Stimulated activated CD8-positive, alpha-beta memory T cell treated with anti-CD3 and anti-CD28 coated beads, Interleukin-7, amount 100 ng/mL, for 24 hours (primary cell): ENCODE measurements around the gene STX10.

Experiments used
- DNase-seq: peaks from one replicate; pipeline ENCODE4 v3.0.0-alpha.2; 2020; ENCODE audit warnings: low read depth

STX10 gene

GRCh38 chr19:13139633-13140311, 10.4 kb downstream of the STX10 start:
- DNase-seq = no peak

DNA sequence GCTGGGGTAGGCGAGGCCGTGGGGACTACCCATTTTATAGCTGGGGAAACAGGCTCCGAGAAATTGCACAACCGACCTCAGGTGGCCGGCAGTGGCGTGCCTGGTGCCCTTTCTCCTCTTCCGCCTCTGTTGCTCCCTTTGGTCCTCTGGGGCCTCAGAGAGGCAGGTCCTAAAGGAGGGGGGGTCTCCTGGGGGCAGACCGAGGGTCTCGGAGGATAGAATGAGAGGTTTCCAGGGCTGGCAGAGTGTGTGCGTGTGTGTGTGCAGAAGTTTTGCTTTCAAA, 11.3 kb downstream of the STX10 start:
- DNase-seq = no peak

DNA sequence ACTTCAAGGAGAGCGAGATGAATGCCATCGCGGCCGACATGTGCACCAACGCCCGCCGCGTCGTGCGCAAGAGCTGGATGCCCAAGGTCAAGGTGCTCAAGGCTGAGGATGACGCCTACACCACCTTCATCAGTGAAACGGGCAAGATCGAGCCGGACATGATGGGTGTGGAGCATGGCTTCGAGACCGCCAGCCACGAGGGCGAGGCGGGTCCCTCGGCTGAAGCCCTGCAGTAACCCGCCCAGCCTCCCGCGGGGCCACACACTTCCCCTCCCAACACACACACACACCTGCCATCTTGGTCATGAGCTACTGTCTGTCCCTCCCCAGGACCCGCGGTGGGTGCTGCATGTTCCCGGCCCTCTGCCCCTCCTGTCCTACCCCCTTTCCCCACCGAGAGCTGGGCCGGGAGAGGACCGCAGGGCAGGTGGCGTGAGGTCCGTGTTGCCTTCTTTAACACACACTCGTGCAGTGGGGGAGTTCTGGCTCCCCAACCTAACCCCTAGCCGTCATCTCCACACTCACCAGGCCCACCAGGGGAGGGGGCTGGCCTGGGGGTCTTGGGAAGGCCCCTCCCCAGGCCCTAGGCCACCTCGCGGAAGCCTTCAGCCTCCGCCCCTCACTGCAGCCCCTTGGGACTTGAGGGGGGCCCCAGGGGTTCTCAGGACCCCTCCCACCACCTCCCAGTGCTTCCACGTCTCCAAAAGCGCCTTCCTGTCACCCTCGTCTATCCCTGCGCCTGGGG, 11.8 kb downstream of the STX10 start:
- no peak for DNase-seq

- DNase-seq = no peak
These were observed 12.8 kb downstream of the STX10 start for GRCh38 chr19:13137290-13137794.

DNA sequence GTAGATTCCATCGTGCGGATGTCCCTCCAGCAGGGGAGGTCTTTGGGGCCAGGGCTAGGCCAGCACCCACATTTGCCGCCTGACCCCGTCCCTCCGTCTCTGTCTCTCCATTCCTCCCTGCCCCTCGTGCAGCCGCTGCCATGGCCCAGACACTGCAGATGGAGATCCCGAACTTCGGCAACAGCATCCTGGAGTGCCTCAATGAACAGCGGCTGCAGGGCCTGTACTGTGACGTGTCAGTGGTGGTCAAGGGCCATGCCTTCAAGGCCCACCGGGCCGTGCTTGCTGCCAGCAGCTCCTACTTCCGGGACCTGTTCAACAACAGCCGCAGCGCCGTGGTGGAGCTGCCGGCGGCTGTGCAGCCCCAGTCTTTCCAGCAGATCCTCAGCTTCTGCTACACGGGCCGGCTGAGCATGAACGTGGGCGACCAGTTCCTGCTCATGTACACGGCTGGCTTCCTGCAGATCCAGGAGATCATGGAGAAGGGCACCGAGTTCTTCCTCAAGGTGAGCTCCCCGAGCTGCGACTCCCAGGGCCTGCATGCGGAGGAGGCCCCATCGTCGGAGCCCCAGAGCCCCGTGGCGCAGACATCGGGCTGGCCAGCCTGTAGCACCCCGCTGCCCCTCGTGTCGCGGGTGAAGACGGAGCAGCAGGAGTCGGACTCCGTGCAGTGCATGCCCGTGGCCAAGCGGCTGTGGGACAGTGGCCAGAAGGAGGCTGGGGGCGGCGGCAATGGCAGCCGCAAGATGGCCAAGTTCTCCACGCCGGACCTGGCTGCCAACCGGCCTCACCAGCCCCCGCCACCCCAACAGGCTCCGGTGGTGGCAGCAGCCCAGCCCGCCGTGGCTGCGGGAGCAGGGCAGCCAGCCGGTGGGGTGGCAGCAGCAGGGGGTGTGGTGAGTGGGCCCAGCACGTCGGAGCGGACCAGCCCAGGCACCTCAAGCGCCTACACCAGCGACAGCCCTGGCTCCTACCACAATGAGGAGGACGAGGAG, 14.8 kb downstream of the STX10 start:
- DNase-seq = no peak

DNA sequence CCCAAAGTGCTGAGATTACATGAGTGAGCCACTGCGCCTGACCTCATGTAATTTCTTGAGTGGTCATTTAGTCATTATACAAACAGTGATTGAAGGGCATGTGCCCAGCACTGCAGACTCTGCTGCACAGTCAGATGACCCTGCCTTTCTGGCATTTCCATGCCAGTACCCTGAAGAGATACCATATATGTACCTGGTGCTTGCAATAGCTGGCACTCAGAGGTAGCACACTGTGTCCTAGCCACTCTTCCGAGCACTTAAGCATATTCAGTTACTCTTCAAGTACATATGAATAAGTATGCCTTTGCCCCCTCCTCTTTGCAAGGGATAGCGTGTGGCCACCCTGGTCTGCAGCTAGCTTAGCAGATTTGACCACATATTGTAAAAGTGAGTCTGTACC, 15.5 kb downstream of the STX10 start:
- DNase-seq = no peak

- DNase-seq = no peak
These were observed 16.8 kb downstream of the STX10 start for GRCh38 chr19:13133241-13133870.

DNA sequence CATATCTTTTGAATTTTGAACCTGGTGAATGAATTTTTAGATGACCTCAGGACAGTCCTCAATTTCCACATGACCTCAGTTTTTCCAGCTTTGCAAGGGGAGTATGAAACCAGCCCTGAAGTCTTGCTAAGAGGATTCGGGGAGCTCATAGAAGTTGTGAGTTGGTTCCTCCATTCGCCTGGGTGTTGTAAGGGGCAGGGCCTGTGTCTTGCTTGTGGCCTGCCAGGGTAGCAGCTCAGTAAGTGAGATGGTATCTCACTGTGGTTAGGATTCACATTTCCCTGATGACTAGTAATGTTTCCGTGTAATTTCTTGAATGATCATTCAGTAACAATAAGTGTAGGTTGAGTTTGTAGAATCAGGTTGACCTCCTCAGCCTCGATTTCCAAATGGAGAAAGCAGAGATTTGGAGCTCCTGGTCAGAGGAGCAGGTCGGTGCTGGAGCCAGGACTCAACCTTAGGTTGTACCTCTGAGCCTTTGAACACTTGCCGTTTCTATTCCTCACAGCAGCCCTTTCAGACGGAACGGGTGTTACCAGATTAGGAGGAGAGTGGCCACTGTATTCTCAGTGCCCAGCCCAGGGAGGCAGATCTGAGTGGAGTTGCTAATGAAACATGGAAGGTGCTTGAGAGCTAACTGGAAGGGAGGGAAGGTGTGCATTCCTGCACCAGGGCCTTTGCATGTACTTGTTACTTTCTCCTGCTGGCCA, 17.5 kb downstream of the STX10 start:
- DNase-seq = no peak

DNA sequence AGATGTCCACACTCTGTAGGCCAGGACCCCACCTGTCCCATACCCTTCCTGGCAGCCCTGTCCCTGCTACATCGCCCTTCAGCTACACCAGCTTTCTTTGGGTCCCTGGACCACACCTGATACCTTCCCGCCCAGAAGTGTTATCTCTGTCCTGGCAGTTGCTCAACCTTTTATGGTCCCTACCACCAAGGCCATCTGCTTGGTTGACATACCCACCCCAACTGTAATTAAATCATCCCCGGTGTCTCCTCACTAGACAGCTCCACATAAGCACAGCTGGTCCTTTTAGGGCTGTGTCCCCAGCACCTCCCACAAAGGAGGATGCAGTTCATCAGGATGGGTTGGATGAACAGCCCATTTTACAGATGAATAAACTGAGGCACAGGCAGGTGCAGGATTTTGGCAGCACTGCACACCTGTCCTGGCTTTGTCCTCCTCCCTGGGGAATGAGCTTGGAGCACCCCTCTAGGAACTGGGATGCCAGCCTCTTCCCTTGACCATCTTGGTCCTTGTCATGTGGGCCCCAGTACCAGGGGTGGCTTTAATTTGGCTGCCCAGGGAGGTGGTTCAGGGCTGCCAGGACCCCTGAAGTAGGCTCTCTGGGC, 19.2 kb downstream of the STX10 start:
- DNase-seq = no peak

- no peak for DNase-seq
These were observed 20.8 kb downstream of the STX10 start for GRCh38 chr19:13129384-13129783.

DNA sequence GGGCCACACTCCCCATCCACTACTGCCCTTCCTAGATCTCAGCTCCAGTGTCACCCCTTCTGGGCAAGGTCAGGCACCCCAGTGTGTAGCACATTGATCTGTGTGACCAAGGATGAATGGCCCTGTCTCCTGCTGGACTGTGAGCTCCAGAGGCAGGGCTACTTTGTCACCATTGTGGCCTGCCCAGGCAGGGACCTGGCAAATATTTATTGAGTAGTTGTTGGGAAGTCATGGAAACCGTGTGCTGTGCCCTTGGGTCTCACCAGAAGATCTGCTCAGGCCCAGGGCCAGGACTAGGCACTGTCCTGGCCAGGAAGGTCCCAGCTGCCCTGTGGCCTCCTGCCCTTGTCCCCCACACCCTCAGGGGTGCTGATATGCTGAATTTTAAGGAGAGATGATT, 21.6 kb downstream of the STX10 start:
- DNase-seq = no peak

- DNase-seq = no peak
These were observed 22.2 kb downstream of the STX10 start for GRCh38 chr19:13127811-13128575.

DNA sequence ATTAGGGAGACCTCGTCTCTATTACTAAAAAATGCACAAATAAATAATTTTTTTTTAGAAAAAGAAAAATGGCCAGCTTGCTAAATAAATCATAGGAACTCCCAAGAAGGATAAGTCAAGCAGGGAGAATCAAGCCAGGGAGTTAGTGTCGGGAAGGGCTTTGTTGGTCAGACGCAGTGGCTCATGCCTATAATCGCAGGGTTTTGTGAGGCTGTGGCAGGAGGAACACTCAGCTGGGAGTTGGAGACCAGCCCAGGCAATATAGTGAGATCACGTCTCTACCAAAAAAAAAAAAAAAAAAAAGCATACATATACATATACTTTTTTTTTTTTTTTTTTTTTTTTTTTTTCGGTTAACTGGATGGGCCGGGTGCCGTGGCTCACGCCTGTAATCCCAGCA, 23.1 kb downstream of the STX10 start:
- no peak for DNase-seq

DNA sequence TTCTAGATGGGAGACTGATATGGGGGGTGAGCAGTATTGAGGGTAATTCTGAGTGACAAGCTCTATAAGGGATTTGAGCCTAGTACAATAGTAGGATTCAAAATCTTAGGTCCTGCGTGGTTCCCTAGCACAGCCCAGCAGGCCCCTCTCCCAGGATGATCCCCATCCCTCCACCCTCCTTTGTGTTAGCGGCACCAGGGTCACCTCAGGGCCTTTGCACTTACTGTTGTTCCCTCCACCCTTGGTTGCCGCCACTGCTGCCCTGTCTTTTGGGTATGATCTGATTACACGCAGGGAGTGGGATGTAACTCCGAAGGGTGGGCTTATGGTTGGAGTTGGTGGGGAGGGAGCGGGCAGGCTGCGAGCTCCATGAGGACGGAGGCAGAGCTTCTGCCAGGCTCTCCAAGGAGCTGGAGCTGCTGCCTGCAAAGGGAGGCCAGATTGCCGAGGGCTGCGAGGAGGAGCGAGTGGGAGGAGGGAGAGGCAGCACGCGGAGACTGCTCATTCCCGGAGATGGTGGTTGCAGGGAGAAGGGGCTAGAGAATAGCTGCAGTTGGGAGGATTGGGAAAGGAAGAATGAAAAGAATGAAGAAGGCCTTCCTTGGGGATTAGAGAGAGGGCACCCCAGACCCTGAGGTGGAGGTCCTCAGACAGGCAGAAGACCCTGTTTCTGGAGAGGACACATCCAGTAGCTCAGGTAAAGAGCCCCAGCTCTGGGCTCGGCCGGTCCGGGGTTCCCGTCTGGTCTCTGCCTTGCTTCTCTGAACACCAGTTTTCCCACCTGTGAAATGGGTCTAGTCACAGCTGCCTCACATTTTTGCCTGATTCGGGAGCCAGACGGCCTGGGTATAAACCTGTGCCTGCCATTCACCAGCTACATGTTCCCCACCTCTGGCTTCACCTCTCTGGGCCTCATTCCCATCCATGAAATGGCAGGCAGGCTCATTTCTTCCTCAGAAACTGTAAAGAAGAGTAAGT, 26.9 kb downstream of the STX10 start:
- DNase-seq = no peak

- DNase-seq = no peak
These were observed 27.8 kb downstream of the STX10 start for GRCh38 chr19:13122275-13122878.

DNA sequence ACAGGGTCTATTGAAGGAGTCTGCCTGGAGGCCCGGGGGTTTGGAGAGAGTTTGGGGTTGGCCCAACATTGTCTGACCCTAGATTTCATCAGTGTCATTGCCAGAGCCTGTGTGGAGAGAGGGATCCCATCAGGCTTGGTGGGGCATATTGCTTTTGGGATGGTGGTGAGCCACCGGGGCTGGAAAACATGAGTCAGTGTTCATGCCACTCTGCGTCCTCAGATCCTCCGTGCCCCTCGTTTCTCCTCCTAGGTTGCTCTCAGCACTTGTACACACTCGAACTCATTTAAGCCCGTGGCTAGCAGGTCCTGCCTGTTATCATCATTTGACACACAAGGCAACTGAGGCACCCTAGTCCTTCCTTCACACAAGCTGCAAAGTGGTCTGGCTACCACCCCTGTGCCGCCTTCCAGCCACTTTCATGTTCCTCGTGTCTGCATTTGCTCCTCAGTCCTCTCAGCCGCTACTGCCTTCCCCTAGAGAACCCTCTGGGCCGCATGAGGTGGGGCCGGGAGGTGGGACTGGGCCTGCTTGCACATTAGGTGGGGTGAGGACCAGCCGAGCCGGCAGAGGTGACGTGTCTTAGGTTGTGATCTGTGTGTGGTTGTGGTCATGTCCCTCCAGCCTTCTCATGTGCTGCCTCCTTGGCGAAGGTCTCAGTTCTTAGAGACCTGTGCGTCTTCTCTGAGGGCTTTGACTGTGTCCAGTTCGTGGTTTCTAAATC, 28.5 kb downstream of the STX10 start:
- no peak for DNase-seq

- DNase-seq = no peak
These were observed 29.4 kb downstream of the STX10 start for GRCh38 chr19:13120817-13121216.

- DNase-seq = no peak
These were observed 30.1 kb downstream of the STX10 start for GRCh38 chr19:13120031-13120430.
